Fibroblast of lung (primary cell): ENCODE results near the gene ZFYVE1.

ENCODE experiments used
- CTCF ChIP-seq, 2 donors: IDR thresholded peaks in 1 of 2; conservative IDR thresholded peaks in 1 of 2; 1 replicate in 1 of 2; 2 replicates in 1 of 2; pipeline ENCODE4 v1.5.1; 2011 to 2012; ENCODE audit warnings: low read length in 2 of 2, control low read depth in 1 of 2, inconsistent platforms in 1 of 2, low read depth in 1 of 2, mild to moderate bottlenecking in 1 of 2
- EZH2 ChIP-seq: IDR thresholded peaks from 2 replicates; pipeline ENCODE4 v1.5.1; 2012; ENCODE audit warnings: low read length, control low read depth, mild to moderate bottlenecking; ENCODE audit errors: missing control alignments

DNA sequence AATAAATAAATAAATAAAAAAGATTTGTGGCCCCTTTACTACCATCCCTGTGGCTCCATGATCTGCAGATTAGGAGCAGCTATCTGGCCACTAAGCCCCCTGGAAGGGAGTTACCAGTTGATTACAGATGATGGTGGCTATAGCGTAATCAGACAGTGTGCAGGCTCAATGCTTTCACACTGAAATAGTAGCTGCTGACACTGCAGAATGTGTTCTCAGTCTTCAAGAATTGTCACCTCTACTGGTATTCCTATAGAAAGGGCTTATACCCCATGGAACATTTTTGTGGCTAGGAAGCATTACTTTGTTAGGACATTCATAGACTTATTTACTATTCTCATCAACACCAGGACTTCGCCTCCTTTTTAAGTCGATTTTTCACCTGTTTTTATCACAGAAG lies 69.7 kb downstream of the ZFYVE1 start:
- TF ChIP-seq CTCF (conservative IDR thresholded peaks at IDR 0.05 in 1 of 2, IDR thresholded peaks at IDR 0.05 in 1 of 2; ENCODE audit: low read depth in 1 of 2, low read length in 2 of 2) (no peak), EZH2 (no peak)
